Panc1 (cell line): Measurements from ENCODE around the gene NIPAL3. TPM values are rescaled to one million over a fixed set of nuclear protein-coding genes. Genes with fewer than 3 reads are reported as not detected.

Source experiments
- ATAC-seq: fragments of 200-7000 bp; cut with Tn5 transposase; 2 replicates; pipeline ENCODE4 v1.9.1; 2020; ENCODE audit warnings: mild to moderate bottlenecking, moderate library complexity
- BruUV-seq: library from RNA; stranded (reverse); fragments of 400-500 nt; replicated peaks from 2 replicates; lab custom pipeline; 2021; lab: Mats Ljungman, UMichigan
- CTCF ChIA-PET: fragments of 300-600 bp; sonication (Branson Sonifier 250); formaldehyde crosslinking; loops from one replicate; lab custom pipeline; 2022; ENCODE audit warnings: antibody characterized with exemption; lab: Charles Lee
- POLR2A ChIA-PET: fragments of 300-600 bp; sonication (Branson Sonifier 250); formaldehyde crosslinking; loops from one replicate; lab custom pipeline; 2022; ENCODE audit warnings: antibody characterized with exemption; lab: Charles Lee
- DNase-seq: peaks from one replicate; pipeline ENCODE4 v3.0.0-alpha.2; 2010; ENCODE audit warnings: low read depth, low spot score
- H3K27ac ChIP-seq: 2 replicates; pipeline ENCODE4 v1.5.1; 2011; ENCODE audit warnings: mild to moderate bottlenecking, low read length, inconsistent platforms
- H3K27me3 ChIP-seq: fragments of 200-500 bp; sonication (Bioruptor generic); 2 replicates; pipeline ENCODE4 v1.6.0; 2014; ENCODE audit warnings: low read length, inconsistent platforms; ENCODE audit not compliant: control insufficient read depth, insufficient read depth
- H3K36me3 ChIP-seq: fragments of 200-500 bp; sonication (Bioruptor generic); 2 replicates; pipeline ENCODE4 v1.5.1; 2014; ENCODE audit warnings: inconsistent platforms, mild to moderate bottlenecking, low read length, moderate library complexity; ENCODE audit not compliant: control insufficient read depth, insufficient read depth
- H3K4me1 ChIP-seq: 2 replicates; pipeline ENCODE4 v1.5.1; 2011; ENCODE audit warnings: inconsistent platforms, mild to moderate bottlenecking, low read length, moderate library complexity; ENCODE audit not compliant: control insufficient read depth, insufficient read depth
- H3K4me3 ChIP-seq, 2 experiments: 2 replicates each; pipeline ENCODE4 v1.5.1; 2011 to 2012; ENCODE audit warnings: low read depth in 2 of 2, low read length in 2 of 2, mild to moderate bottlenecking in 2 of 2, inconsistent platforms in 1 of 2, moderate library complexity in 1 of 2
- H3K9me3 ChIP-seq: fragments of 200-500 bp; sonication (Bioruptor generic); 2 replicates; pipeline ENCODE4 v1.5.1; 2014; ENCODE audit warnings: low read depth, mild to moderate bottlenecking, inconsistent platforms, low read length, moderate library complexity; ENCODE audit not compliant: control insufficient read depth, insufficient read depth
- CTCF ChIP-seq: fragments of 450-650 bp; IDR thresholded peaks from 2 replicates; pipeline ENCODE4 v1.5.1; 2017; ENCODE audit warnings: mild to moderate bottlenecking
- POLR2AphosphoS5 ChIP-seq: IDR thresholded peaks from 2 replicates; pipeline ENCODE4 v1.6.1; 2012; ENCODE audit warnings: mild to moderate bottlenecking, low read depth, low read length, moderate library complexity
- REST ChIP-seq, 2 experiments: IDR thresholded peaks; 2 replicates each; pipeline ENCODE4 v1.6.1; 2011 to 2012; ENCODE audit warnings: low read depth in 2 of 2, control low read depth in 1 of 2, low read length in 1 of 2, mild to moderate bottlenecking in 1 of 2, moderate library complexity in 1 of 2; ENCODE audit not compliant: insufficient read depth in 1 of 2
- SIN3A ChIP-seq: IDR thresholded peaks from 2 replicates; pipeline ENCODE4 v1.6.1; 2012; ENCODE audit warnings: low read depth, mild to moderate bottlenecking, low read length, moderate library complexity, borderline replicate concordance; ENCODE audit not compliant: insufficient read depth
- TCF7L2 ChIP-seq: IDR thresholded peaks from 2 replicates; pipeline ENCODE4 v1.6.1; 2011; ENCODE audit warnings: mild to moderate bottlenecking, low read depth, low read length, inconsistent platforms
- in situ Hi-C: cut with HindIII; loops from 2 replicates; pipeline ENCODE4 v1.10.0; 2016; ENCODE audit warnings: low sequenced_read_pairs, low pct_unique_long_range_greater_than_20kb
- intact Hi-C: fragments of 100-400 bp; cut with micrococcal nuclease; formaldehyde crosslinking; loops from one replicate; pipeline ENCODE4 v1.10.0; 2022; ENCODE audit not compliant: unreplicated experiment
- total RNA-seq: library from RNA; stranded (reverse); gene quantifications from one replicate; pipeline ENCODE4 v1.2.1, GENCODE V29; 2021; ENCODE audit not compliant: unreplicated experiment

The NIPAL3 gene
- total RNA-seq, 1 experiment from 2014 or later: 13.6 TPM

- POLR2A ChIA-PET: no interaction called here
- H3K27ac ChIP-seq: no peak overlapping the region
- no peaks in the 10 kb centered on the region for H3K9me3 ChIP-seq
- CTCF ChIA-PET: no interaction called here
- in situ Hi-C loops (no loop called here), intact Hi-C loops (no loop called here)
- no peak overlapping the region for H3K4me3 ChIP-seq
- DNase-seq: no peak
- H3K27me3 ChIP-seq: no peaks in the 10 kb centered on the region
- BruUV-seq: no TSS peak
- no peaks in the 10 kb centered on the region for H3K36me3 ChIP-seq
- H3K4me1 ChIP-seq: no peaks in the 10 kb centered on the region
- no peak for ATAC-seq
- TF ChIP-seq CTCF (no peak), SIN3A (no peak), REST (IDR thresholded peaks at IDR 0.05; ENCODE audit: insufficient read depth in 1 of 2, low read depth in 2 of 2, low read length in 1 of 2) (no peak), TCF7L2 (no peak), POLR2AphosphoS5 (no peak)
Measured at GRCh38 chr1:24406788-24407187, 8.8 kb upstream of the NIPAL3 start.

- in situ Hi-C loops (no loop called here), intact Hi-C loops (no loop called here)
- H3K4me1 ChIP-seq: peaks cover 14% of the 10 kb centered on the region; the same call in 1 of the 2 replicates
- H3K27me3 ChIP-seq: no peaks in the 10 kb centered on the region
- CTCF ChIA-PET: interaction anchor here (0.6 kb wide), 1 partner anchor 124 kb away, joined by 3 read pairs; no protein-coding TSS in a partner anchor
- ATAC-seq (no peak), DNase-seq (no peak)
- H3K27ac ChIP-seq: no peak overlapping the region
- H3K36me3 ChIP-seq: no peaks in the 10 kb centered on the region
- TF ChIP-seq REST (IDR thresholded peaks at IDR 0.05; ENCODE audit: insufficient read depth in 1 of 2, low read depth in 2 of 2, low read length in 1 of 2): no peak
- no peak for TF ChIP-seq POLR2AphosphoS5
- no peak for TF ChIP-seq SIN3A
- TF ChIP-seq CTCF: no peak
- TF ChIP-seq TCF7L2: no peak
- POLR2A ChIA-PET: no interaction called here
- H3K9me3 ChIP-seq: no peaks in the 10 kb centered on the region
- H3K4me3 ChIP-seq: no peak overlapping the region
- no TSS peak for BruUV-seq
Measured at GRCh38 chr1:24409535-24409934, 6.1 kb upstream of the NIPAL3 start.
